GM20000 (cell line): ENCODE results near the gene HBE1.
"Not testable (repeated sequence)": the region's sequence is repeated elsewhere in the genome, so short reads cannot be mapped to it uniquely, and the experiment has no call there.

Experiments
- DNase-seq: peaks from one replicate; pipeline ENCODE4 v3.0.0; 2012; ENCODE audit warnings: low spot score
- TF ChIP-seq, protein P1 (sequence below): IDR thresholded peaks from 2 replicates; pipeline ENCODE4 v1.5.1; 2012; ENCODE audit warnings: mild to moderate bottlenecking, control low read depth; ENCODE audit errors: extremely low read depth, missing control alignments

HBE1 gene

DNA sequence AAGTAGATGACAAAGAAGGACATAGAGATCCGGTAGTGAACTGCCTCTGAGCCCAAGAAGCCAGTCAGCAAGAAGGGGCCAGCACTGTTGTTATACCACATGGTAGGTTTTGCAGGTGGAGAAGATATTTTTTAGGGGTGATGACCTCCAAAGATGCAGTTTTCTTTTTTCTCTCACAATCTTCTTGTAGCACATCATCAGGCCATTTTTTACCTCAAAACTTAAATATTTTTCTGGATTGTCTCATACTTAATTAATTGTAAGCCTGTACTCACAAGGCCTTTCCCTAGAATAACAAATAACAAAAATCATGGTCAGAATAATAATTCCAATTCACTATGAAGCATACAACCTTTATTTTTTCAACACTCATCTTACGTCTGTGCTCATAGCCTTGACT is 32.1 kb upstream of the HBE1 start, which contains the start of gene OR51B4:
Gene OR51B4, minus strand, starts transcription at position 101 of the 400 bp plus-strand sequence. Its CDS starts 0 bp downstream, at position 101.
- DNase-seq: no peak
- TF ChIP-seq, protein P1, sequence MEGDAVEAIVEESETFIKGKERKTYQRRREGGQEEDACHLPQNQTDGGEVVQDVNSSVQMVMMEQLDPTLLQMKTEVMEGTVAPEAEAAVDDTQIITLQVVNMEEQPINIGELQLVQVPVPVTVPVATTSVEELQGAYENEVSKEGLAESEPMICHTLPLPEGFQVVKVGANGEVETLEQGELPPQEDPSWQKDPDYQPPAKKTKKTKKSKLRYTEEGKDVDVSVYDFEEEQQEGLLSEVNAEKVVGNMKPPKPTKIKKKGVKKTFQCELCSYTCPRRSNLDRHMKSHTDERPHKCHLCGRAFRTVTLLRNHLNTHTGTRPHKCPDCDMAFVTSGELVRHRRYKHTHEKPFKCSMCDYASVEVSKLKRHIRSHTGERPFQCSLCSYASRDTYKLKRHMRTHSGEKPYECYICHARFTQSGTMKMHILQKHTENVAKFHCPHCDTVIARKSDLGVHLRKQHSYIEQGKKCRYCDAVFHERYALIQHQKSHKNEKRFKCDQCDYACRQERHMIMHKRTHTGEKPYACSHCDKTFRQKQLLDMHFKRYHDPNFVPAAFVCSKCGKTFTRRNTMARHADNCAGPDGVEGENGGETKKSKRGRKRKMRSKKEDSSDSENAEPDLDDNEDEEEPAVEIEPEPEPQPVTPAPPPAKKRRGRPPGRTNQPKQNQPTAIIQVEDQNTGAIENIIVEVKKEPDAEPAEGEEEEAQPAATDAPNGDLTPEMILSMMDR: no peak

DNA sequence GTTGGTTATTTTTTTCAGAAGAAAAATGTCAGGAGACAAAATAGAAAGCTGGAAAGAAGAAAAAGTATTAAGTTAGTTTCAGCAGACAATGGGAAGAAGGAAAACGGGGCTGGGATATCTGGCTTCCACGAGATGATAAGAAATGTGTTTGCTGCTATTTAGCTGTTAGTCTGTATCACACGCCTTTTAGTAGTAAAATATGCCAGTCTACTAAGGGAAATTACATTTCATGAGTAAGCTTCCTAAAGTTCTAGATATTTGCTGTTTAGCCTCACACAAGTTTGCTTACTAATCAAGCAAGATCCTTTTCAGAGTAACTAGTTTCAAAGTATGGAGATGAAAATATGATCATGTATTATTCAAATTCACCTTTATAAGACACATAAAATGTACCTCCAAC is 30.5 kb upstream of the HBE1 start:
- TF ChIP-seq, protein P1: no peak
- DNase-seq: no peak

DNA sequence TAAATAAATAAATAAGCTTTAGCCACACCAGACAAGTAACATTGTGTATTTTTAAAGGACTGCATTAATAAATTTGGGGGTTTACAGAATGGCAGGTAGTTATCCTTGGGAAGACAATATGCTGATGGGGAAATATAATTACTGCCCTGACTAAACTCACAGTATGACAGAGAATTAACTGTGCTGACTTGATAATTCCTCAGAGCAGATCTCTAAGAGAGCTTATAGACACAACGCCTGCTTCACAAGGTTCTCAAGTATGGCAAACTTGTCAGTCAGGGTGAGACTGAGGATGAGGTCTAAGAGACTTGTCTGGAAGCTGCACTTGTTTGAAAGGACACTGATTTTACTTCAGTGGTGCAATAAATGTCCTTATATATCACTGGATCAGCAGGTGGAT is 28.7 kb upstream of the HBE1 start:
- DNase-seq: no peak
- TF ChIP-seq, protein P1: no peak

DNA sequence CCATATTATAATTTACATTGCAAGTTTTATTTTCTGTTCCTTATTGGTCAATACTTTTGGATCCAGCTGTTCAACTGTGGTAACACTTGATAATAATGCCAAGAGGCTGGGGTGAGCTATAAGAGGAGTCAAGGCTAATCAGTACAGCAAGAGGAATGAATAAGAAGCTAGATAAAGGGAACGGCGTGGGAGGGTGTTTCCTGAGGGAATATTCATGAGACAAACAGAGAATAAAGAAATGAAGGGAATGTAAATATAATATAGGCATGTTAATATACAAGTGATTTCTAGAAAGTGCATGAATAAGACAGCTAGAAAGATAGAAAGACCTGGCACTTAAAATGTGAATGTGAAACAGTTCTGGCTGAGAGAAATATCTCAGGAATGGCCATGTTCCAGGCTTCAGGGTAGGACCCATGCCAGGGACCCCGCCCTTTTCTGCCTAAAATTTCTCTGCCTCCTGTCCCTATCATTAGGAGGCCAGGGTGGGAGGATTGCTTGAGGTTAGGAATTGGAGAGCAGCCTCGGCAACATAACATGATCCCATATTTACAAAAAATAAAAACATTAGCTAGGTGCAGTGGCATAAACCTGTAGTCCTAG is 28.1 kb upstream of the HBE1 start:
- TF ChIP-seq, protein P1: no peak

DNA sequence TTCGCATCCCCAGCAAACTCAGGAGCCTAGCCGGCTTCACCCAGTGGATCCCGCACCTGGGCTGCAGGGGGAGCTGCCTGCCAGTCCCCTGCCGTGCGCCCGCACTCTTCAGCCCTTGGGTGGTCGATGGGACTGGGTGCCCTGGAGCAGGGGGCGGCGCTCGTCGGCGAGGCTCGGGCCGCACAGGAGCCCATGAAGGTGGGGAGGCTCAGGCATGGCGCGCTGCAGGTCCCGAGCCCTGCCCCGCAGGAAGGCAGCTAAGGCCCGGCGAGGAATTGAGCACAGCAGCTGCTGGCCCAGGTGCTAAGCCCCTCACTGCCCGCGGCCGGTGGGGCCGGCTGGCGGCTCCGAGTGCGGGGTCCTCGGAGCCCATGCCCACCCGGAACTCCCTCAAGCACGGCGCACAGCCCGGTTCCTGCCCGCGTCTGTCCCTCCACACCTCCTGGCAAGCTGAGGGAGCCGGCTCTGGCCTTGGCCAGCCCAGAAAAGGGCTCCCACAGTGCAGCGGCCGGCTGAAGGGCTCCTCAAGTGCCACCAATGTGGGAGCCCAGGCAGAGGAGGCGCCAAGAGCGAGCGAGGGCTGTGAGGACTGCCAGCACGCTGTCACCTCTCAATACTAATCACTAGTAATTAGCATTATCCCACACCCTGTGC is 24.7 kb upstream of the HBE1 start:
- DNase-seq: not testable (repeated sequence)

More for the DNA sequence above, 28.1 kb upstream of the HBE1 start:
- no peak for DNase-seq

DNA sequence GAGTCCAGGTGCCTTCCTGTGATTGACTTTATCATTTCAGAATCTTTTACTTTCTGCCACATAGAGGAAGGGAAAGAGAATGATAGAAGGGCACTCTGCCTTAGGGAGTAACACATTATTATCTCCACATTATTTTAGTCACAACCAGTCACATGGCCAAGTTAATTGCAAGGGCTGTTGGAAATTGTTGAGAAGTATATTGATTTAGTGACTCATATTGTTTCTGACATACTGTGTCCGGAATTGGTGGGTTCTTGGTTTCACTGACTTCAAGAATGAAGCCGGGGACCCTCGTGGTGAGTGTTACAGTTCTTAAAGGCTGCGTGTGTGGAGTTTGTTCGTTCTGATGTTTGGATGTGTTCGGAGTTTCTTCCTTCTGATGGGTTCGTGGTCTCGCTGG is 23.3 kb upstream of the HBE1 start:
- no peak for DNase-seq
- TF ChIP-seq, protein P1: no peak

DNA sequence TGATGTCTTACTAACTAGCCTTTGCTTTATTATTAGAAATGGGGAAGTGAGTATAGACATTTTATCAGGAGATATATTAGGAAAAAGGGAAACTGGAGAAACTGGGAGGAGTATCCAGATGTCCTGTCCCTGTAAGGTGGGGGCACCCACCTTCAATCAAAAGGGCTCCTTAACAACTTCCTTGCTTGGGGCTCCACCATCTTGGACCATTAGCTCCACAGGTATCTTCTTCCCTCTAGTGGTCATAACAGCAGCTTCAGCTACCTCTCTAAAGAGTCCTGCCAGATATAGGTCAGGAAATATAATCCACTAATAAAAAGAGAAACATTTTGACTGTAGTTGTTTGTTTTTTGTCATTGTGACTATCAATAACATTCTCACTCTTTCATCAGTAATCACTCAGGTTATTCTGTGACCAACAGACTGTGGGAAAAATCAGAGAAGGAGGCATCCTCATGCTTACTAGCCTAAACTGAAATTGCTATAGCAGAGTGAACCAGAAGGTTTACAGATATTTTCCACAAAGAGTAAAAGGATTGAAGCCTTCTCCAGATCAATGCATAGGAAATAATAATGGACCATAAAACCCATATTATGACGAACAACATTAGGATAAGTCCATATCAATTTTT is 21.6 kb upstream of the HBE1 start:
- DNase-seq: peak; percentile 65

More for the DNA sequence above, 21.6 kb upstream of the HBE1 start:
- TF ChIP-seq, protein P1: peak; percentile 50
